Measurements from ENCODE around the gene BPIFB1.

Gene BPIFB1

DNA sequence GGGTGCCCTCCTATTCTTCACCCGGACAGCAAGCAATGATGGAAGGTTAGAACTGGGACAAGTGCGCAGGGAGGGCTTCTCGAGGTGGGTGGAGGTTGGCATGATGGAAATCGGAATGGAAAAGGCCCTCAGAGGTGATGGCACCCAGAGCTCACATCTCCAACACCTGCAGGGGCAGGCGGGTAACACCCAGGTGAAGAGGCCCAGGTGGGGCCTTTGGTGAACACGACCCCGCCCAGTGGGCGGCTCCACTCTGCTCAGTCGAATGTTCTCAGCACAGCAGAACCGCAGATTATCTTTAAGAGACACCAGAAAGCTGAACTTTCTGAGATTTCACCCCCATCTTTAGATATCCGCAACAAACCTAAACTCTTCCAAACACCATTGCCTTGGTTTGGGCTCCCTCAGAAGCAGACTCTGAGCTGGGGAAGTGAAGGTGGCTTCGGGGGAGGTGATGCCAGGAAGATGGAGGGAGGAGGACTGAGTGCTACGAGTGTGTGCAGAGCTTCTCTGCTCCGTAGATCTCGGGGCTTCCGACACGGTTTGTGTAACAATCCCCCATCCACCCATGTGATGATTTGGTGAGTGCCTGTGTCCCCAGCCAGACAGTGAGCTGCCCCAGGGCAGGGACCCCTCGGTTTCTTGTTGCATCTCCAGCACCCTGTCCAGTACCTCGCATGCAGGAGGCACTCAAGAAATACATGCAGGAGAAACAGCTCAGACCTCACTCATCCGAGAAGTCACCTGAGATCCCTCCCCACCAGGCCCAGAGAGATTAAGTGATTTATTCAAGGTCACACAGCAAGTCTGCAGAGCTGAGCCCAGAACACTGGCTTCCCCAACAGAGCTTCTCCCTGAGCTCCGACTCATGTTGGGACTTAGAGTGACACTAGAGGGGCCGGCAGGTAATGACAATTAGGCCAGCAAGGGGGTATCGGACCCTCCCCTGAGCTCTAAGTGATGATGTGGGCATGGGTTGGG is 45.4 kb downstream of the BPIFB1 start:
- DNase-seq = no peak

GRCh38 chr20:33332905-33333456 is 50.0 kb downstream of the BPIFB1 start:
- no peak for DNase-seq

- DNase-seq = no peak
Measured at GRCh38 chr20:33333616-33334015, 50.6 kb downstream of the BPIFB1 start.

DNA sequence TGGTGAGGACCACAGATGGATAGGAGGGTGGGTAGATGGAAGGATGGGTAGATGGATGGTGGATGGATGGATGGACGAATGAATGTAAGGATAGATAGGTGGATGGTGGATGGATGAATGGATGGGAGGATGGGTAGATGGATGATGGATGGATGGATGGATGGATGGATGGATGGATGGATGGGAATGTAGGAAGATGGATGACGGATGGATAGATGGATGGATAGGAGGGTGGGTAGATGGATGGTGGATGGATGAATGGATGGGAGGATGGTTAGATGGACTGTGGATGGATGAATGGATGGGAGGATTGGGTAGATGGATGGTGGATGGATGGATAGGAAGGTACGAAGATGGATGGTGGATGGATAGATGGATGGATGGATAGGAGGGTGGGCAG is 51.1 kb downstream of the BPIFB1 start:
- no peak for DNase-seq

- DNase-seq = no peak
Measured at GRCh38 chr20:33336375-33336774, 53.4 kb downstream of the BPIFB1 start.

- DNase-seq = no peak
Measured at GRCh38 chr20:33337119-33337518, 54.1 kb downstream of the BPIFB1 start.

- DNase-seq = no peak
Measured at GRCh38 chr20:33337531-33338165, 54.6 kb downstream of the BPIFB1 start.

- DNase-seq = no peak
Measured at GRCh38 chr20:33338467-33339258, 55.6 kb downstream of the BPIFB1 start.

GRCh38 chr20:33339515-33340058 is 56.6 kb downstream of the BPIFB1 start:
- DNase-seq = no peak

DNA sequence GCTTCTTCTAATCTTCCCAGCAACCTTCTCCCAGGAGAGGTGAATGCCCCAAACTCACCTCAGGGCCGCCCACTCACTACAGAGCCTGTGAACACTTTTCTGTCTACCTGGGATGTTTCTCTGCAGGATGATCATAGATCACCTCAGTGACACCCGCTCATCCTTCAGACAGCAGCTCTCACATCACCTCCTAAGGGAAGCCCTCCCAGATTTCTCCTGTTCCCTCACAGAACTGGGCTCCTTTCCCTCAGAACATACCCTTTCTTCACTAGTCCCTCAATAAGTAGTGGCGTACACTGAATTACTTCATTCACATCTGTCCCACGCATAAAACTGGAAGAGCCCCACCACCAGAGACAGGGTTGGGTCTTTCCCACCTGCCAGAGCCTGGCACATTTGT is 60.5 kb downstream of the BPIFB1 start:
- DNase-seq = no peak

GRCh38 chr20:33345342-33345741 is 62.3 kb downstream of the BPIFB1 start:
- DNase-seq = no peak

- DNase-seq = no peak
Measured at GRCh38 chr20:33348136-33348937, 65.3 kb downstream of the BPIFB1 start.

DNA sequence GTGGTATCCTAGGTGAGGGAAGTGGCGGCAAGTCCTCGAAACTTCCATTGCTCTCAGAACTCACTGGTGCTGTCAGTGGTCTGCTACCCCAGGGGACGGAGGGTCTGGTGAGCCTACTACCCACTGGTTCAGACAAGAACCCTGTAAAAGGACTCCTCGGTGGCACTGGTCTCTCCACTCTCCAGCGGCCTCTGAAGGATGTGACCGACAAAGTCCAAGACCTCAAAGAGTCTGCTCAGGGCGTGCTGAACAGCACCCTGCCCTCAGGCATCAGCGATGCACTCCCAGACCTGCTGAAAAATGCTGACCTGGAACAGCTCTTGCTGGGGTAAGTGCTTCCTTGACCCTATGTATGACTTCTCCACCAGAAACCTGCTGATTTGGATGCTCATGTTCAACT is 66.5 kb downstream of the BPIFB1 start:
- DNase-seq = no peak

DNA sequence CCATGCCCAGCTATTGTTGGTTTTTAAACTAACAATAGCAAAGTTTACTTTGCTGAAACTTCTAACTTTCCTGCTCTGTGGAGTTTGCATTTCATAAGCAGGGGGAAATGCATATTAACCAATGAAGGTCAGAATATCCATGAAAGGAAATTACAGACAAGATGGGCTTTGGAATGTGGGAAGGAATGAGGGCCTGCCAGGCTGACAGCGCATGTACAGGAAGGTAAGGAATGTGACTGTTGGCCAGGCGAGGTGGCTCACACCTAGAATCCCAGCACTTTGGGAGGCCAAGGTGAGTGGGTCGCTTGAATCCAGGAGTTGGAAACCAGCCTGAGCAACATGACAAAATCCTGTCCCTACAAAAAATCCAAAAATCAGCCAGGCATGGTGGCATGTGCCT is 68.7 kb downstream of the BPIFB1 start:
- DNase-seq = no peak

DNA sequence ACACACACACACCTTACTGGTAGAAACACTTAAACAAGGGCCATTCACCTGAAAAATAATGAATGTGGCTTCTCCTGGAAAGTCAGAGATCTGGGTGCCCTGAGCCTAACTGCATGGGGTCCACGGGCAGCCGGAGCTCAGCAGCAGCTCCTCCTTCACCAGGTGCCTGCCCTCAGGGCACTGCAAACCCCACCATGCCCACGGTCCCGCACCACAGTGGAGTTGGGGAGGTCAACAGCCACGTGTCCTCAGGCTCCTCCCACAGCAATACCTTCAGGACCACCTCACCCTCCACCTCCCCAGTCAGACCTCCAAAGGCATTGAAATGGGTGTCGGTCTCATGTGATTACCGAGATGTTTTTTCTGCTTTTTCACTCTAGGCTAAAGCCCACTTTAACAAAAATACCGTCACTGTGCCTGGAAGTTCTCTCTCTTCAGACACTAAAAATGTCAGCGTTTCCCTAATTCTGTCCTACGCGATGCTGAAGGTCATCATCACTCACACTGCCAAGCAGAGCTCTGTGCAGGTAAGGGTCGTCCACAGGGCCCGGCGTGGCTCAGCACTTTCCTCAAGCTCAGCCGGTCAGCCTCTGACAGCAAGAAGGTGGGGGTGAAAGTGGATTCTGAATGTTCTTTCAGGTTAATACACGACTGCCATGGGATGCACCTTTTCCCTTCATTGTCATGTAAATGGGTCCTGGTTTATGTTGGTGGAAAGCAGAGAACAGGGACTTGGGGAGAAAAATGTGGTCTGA is 69.4 kb downstream of the BPIFB1 start:
- no peak for DNase-seq

DNA sequence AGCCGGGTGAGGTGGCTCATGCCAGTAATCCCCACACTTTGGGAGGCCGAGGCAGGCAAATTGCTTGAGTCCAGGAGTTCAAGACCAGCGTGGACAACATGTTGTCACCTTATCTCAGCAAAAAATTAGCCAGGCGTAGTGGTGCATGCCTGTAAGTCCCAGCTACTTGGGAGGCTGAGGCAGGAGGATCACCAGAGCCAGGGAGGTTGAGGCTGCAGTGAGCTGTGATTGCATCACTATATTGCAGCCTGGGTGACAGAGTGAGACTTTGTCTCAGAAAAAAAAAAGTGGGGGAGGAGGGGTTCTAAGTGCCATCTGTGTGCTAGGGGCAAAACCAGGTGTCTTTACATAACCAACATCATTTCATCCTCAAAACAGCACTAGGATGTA is 70.0 kb downstream of the BPIFB1 start:
- DNase-seq = no peak
